ENCODE data around the gene STK25.
"Not testable (repeated sequence)": the region's sequence is repeated elsewhere in the genome, so short reads cannot be mapped to it uniquely, and the experiment has no call there.

STK25 gene

GRCh38 chr2:241459520-241459919 is 48.9 kb downstream of the STK25 start:
- intact Hi-C loops (cut with DNase I; ENCODE audit: low total_unique reads) = no loop called here
- DNase-seq = no peak
- no peak overlapping the region for H3K4me3 ChIP-seq
- no peaks in the 10 kb centered on the region for H3K4me1 ChIP-seq
- H3K27me3 ChIP-seq = no peaks in the 10 kb centered on the region
- H3K27ac ChIP-seq = no peak overlapping the region
- no peak for TF ChIP-seq CTCF (IDR thresholded peaks at IDR 0.05)
- peaks cover 9 to 28% (median 20%) of the 10 kb centered on the region in 3 donors for H3K36me3 ChIP-seq
- no peaks in the 10 kb centered on the region for H3K9me3 ChIP-seq

GRCh38 chr2:241458687-241459086 is 49.7 kb downstream of the STK25 start:
- H3K4me1 ChIP-seq = no peaks in the 10 kb centered on the region
- no peaks in the 10 kb centered on the region for H3K9me3 ChIP-seq
- no peak overlapping the region for H3K27ac ChIP-seq
- no peak overlapping the region for H3K4me3 ChIP-seq
- DNase-seq = no peak
- no peak for TF ChIP-seq CTCF (IDR thresholded peaks at IDR 0.05)
- H3K27me3 ChIP-seq = no peaks in the 10 kb centered on the region
- H3K36me3 ChIP-seq = peaks cover 7 to 20% (median 14%) of the 10 kb centered on the region in 3 donors
- intact Hi-C loops (cut with DNase I; ENCODE audit: low total_unique reads) = no loop called here

GRCh38 chr2:241456546-241456945 is 51.8 kb downstream of the STK25 start:
- H3K36me3 ChIP-seq = peaks cover 0 to 3% (median 0%) of the 10 kb centered on the region in 3 donors
- H3K4me1 ChIP-seq = no peaks in the 10 kb centered on the region
- TF ChIP-seq CTCF (IDR thresholded peaks at IDR 0.05) = no peak
- DNase-seq = no peak
- H3K27ac ChIP-seq = no peak overlapping the region
- H3K4me3 ChIP-seq = no peak overlapping the region
- H3K9me3 ChIP-seq = no peaks in the 10 kb centered on the region
- no peaks in the 10 kb centered on the region for H3K27me3 ChIP-seq
- intact Hi-C loops (cut with DNase I; ENCODE audit: low total_unique reads) = no loop called here

GRCh38 chr2:241454837-241455485 is 53.4 kb downstream of the STK25 start:
- TF ChIP-seq CTCF (IDR thresholded peaks at IDR 0.05) = no peak
- Histone ChIP-seq H3K4me1 (no peaks in the 10 kb centered on the region), H3K27me3 (no peaks in the 10 kb centered on the region), H3K27ac (no peak overlapping the region), H3K36me3 (peaks cover 2 to 3% (median 2%) of the 10 kb centered on the region in 3 donors), H3K4me3 (no peak overlapping the region), H3K9me3 (no peaks in the 10 kb centered on the region)
- intact Hi-C loops (cut with DNase I; ENCODE audit: low total_unique reads) = no loop called here
- DNase-seq = no peak

- intact Hi-C loops (cut with DNase I; ENCODE audit: low total_unique reads); H3K27me3 ChIP-seq; H3K4me1 ChIP-seq; H3K9me3 ChIP-seq; H3K36me3 ChIP-seq; H3K4me3 ChIP-seq; DNase-seq; H3K27ac ChIP-seq: not testable (repeated sequence)
Measured at GRCh38 chr2:241453919-241454318, 54.5 kb downstream of the STK25 start.

- DNase-seq = no peak
Measured at GRCh38 chr2:241451840-241452506, 56.4 kb downstream of the STK25 start.

GRCh38 chr2:241450092-241450491 is 58.3 kb downstream of the STK25 start:
- intact Hi-C loops (cut with DNase I; ENCODE audit: low total_unique reads); H3K27ac ChIP-seq; H3K4me1 ChIP-seq; H3K9me3 ChIP-seq; H3K4me3 ChIP-seq; DNase-seq; H3K27me3 ChIP-seq: not testable (repeated sequence)
- peaks cover 4 to 25% (median 23%) of the 10 kb centered on the region in 3 donors for H3K36me3 ChIP-seq

More at GRCh38 chr2:241451840-241452506, 56.4 kb downstream of the STK25 start:
- intact Hi-C loops (cut with DNase I; ENCODE audit: low total_unique reads) = no loop called here
- Histone ChIP-seq H3K27ac (no peak overlapping the region), H3K4me3 (no peak overlapping the region), H3K27me3 (no peaks in the 10 kb centered on the region), H3K4me1 (no peaks in the 10 kb centered on the region), H3K36me3 (peaks cover 4 to 18% (median 9%) of the 10 kb centered on the region in 3 donors), H3K9me3 (no peaks in the 10 kb centered on the region)
- no peak for TF ChIP-seq CTCF (IDR thresholded peaks at IDR 0.05)
